ENCODE measurements around the gene BRD7.

DNA sequence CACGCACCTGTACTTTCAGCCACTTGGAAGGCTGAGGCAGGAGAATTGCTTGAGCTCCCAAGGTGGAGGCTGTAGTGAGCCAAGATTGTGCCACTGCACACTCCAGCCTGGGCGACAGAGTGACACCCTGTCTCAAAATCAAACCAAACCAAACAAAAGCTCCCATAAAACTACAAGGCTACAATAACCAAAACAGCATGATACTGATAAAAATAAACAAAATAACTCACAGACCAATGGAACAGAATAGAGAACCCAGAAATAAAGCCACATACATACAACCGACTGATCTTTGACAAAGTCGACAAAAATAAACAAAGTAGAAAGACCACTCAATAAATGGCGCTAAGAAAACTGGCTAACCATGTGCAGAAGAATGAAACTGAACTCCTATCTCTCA, 37.2 kb downstream of the BRD7 start:
- no peak for TF ChIP-seq CTCF (IDR thresholded peaks at IDR 0.05; ENCODE audit: low read depth, low read length, missing input control)
- TF ChIP-seq MAX (IDR thresholded peaks at IDR 0.05), result no peak
- TF ChIP-seq TAF1 (conservative IDR thresholded peaks at IDR 0.05), result no peak
- TF ChIP-seq, protein P1, sequence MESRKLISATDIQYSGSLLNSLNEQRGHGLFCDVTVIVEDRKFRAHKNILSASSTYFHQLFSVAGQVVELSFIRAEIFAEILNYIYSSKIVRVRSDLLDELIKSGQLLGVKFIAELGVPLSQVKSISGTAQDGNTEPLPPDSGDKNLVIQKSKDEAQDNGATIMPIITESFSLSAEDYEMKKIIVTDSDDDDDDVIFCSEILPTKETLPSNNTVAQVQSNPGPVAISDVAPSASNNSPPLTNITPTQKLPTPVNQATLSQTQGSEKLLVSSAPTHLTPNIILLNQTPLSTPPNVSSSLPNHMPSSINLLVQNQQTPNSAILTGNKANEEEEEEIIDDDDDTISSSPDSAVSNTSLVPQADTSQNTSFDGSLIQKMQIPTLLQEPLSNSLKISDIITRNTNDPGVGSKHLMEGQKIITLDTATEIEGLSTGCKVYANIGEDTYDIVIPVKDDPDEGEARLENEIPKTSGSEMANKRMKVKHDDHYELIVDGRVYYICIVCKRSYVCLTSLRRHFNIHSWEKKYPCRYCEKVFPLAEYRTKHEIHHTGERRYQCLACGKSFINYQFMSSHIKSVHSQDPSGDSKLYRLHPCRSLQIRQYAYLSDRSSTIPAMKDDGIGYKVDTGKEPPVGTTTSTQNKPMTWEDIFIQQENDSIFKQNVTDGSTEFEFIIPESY (IDR thresholded peaks at IDR 0.05), result no peak
- TF ChIP-seq JUND (IDR thresholded peaks at IDR 0.05), result no peak
- no peak for TF ChIP-seq GABPA (IDR thresholded peaks at IDR 0.05 in 1 of 2, conservative IDR thresholded peaks at IDR 0.05 in 1 of 2)
- TF ChIP-seq, protein P2, sequence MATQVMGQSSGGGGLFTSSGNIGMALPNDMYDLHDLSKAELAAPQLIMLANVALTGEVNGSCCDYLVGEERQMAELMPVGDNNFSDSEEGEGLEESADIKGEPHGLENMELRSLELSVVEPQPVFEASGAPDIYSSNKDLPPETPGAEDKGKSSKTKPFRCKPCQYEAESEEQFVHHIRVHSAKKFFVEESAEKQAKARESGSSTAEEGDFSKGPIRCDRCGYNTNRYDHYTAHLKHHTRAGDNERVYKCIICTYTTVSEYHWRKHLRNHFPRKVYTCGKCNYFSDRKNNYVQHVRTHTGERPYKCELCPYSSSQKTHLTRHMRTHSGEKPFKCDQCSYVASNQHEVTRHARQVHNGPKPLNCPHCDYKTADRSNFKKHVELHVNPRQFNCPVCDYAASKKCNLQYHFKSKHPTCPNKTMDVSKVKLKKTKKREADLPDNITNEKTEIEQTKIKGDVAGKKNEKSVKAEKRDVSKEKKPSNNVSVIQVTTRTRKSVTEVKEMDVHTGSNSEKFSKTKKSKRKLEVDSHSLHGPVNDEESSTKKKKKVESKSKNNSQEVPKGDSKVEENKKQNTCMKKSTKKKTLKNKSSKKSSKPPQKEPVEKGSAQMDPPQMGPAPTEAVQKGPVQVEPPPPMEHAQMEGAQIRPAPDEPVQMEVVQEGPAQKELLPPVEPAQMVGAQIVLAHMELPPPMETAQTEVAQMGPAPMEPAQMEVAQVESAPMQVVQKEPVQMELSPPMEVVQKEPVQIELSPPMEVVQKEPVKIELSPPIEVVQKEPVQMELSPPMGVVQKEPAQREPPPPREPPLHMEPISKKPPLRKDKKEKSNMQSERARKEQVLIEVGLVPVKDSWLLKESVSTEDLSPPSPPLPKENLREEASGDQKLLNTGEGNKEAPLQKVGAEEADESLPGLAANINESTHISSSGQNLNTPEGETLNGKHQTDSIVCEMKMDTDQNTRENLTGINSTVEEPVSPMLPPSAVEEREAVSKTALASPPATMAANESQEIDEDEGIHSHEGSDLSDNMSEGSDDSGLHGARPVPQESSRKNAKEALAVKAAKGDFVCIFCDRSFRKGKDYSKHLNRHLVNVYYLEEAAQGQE (IDR thresholded peaks at IDR 0.05), result no peak
- TF ChIP-seq, protein P3, sequence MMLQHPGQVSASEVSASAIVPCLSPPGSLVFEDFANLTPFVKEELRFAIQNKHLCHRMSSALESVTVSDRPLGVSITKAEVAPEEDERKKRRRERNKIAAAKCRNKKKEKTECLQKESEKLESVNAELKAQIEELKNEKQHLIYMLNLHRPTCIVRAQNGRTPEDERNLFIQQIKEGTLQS (IDR thresholded peaks at IDR 0.05), result no peak
- no peak for TF ChIP-seq SP1 (IDR thresholded peaks at IDR 0.05)
- no peak for TF ChIP-seq FOXA1 (IDR thresholded peaks at IDR 0.05)
- TF ChIP-seq YY1 (IDR thresholded peaks at IDR 0.05), result no peak
- TF ChIP-seq FOXA2 (IDR thresholded peaks at IDR 0.05), result no peak
- TF ChIP-seq RAD21 (IDR thresholded peaks at IDR 0.05), result no peak

All from liver (tissue), 3 donors.